Trophoblast cell (in vitro differentiated cells and primary cell): Measurements from ENCODE around the gene CHST9.

Experiments
- DNase-seq, 2 donors: peaks; one replicate each; pipeline ENCODE4 v3.0.0-alpha.2; 2016
- H2AFZ ChIP-seq: 2 replicates; pipeline ENCODE4 v1.6.1; 2013; ENCODE audit warnings: low read length, moderate library complexity, mild to moderate bottlenecking; ENCODE audit not compliant: insufficient read depth, poor library complexity
- H2AK5ac ChIP-seq: 2 replicates; pipeline ENCODE4 v1.6.1; 2013; ENCODE audit warnings: mild to moderate bottlenecking, low read length
- H2BK120ac ChIP-seq: 2 replicates; pipeline ENCODE4 v1.6.1; 2013; ENCODE audit warnings: low read length, mild to moderate bottlenecking, moderate library complexity; ENCODE audit not compliant: insufficient read depth, poor library complexity
- H2BK12ac ChIP-seq: 2 replicates; pipeline ENCODE4 v1.6.1; 2013; ENCODE audit warnings: mild to moderate bottlenecking, low read length, moderate library complexity
- H2BK5ac ChIP-seq: 2 replicates; pipeline ENCODE4 v1.6.1; 2013; ENCODE audit warnings: low read length, low read depth, moderate library complexity, mild to moderate bottlenecking; ENCODE audit not compliant: poor library complexity
- H3K14ac ChIP-seq: 2 replicates; pipeline ENCODE4 v1.6.1; 2013; ENCODE audit warnings: mild to moderate bottlenecking, low read length
- H3K18ac ChIP-seq: 2 replicates; pipeline ENCODE4 v1.6.1; 2013; ENCODE audit warnings: mild to moderate bottlenecking, low read length
- H3K23ac ChIP-seq: 2 replicates; pipeline ENCODE4 v1.6.1; 2013; ENCODE audit warnings: low read length
- H3K27ac ChIP-seq: 2 replicates; pipeline ENCODE4 v1.5.1; 2013; ENCODE audit warnings: low read depth, mild to moderate bottlenecking, inconsistent platforms, low read length, moderate library complexity
- H3K27me3 ChIP-seq: 2 replicates; pipeline ENCODE4 v1.6.1; 2013; ENCODE audit warnings: inconsistent platforms, mild to moderate bottlenecking, low read length, moderate library complexity; ENCODE audit not compliant: insufficient read depth
- H3K36me3 ChIP-seq, 2 experiments: 1 replicate in 1 of 2; 2 replicates in 1 of 2; pipeline ENCODE4 v1.6.1; 2013; ENCODE audit warnings: low read length in 2 of 2, mild to moderate bottlenecking in 2 of 2, moderate library complexity in 1 of 2; ENCODE audit not compliant: insufficient read depth in 2 of 2, control insufficient read depth in 1 of 2
- H3K4ac ChIP-seq: 2 replicates; pipeline ENCODE4 v1.6.1; 2013; ENCODE audit warnings: low read depth, mild to moderate bottlenecking, low read length, moderate library complexity
- H3K4me1 ChIP-seq, 2 experiments: 1 replicate in 1 of 2; 2 replicates in 1 of 2; pipeline ENCODE4 v1.6.1; 2013; ENCODE audit warnings: low read length in 2 of 2, mild to moderate bottlenecking in 2 of 2, moderate library complexity in 1 of 2; ENCODE audit not compliant: insufficient read depth in 2 of 2, control insufficient read depth in 1 of 2
- H3K4me2 ChIP-seq: 2 replicates; pipeline ENCODE4 v1.6.1; 2013; ENCODE audit warnings: inconsistent platforms, mild to moderate bottlenecking, low read length, moderate library complexity
- H3K4me3 ChIP-seq: 2 replicates; pipeline ENCODE4 v1.5.1; 2013; ENCODE audit warnings: mild to moderate bottlenecking, low read depth, low read length, inconsistent platforms
- H3K79me1 ChIP-seq: one replicate; pipeline ENCODE4 v1.6.1; 2013; ENCODE audit warnings: low read length
- H3K79me2 ChIP-seq: 2 replicates; pipeline ENCODE4 v1.6.1; 2013; ENCODE audit warnings: low read length, mild to moderate bottlenecking; ENCODE audit not compliant: control insufficient read depth, insufficient read depth, poor library complexity
- H3K9ac ChIP-seq: 2 replicates; pipeline ENCODE4 v1.6.1; 2013; ENCODE audit warnings: mild to moderate bottlenecking, low read length
- H3K9me3 ChIP-seq: 2 replicates; pipeline ENCODE4 v1.6.1; 2013; ENCODE audit warnings: low read depth, mild to moderate bottlenecking, control low read depth, inconsistent platforms, low read length; ENCODE audit not compliant: insufficient read depth
- H4K12ac ChIP-seq: 2 replicates; pipeline ENCODE4 v1.6.1; 2013; ENCODE audit warnings: low read depth, mild to moderate bottlenecking, low read length, moderate library complexity
- H4K8ac ChIP-seq: 2 replicates; pipeline ENCODE4 v1.6.1; 2013; ENCODE audit warnings: low read depth, mild to moderate bottlenecking, low read length, moderate library complexity
- H4K91ac ChIP-seq: one replicate; pipeline ENCODE4 v1.6.1; 2013; ENCODE audit warnings: low read depth, mild to moderate bottlenecking, low read length, moderate library complexity
- whole genome bisulfite sequencing: extraction: QIAGEN DNeasy Blood & Tissue Kit; methylation state at CpG from one replicate; pipeline ENCODE4 v1.1.7; 2013; ENCODE audit warnings: missing lambda C conversion rate; ENCODE audit not compliant: insufficient read length, insufficient coverage; ENCODE audit errors: extremely low coverage; 5-methylcytosine and 5-hydroxymethylcytosine counted together

CHST9 gene

GRCh38 chr18:27057519-27058234 lies 127.4 kb downstream of the CHST9 start:
- Histone ChIP-seq H3K18ac (no peak overlapping the region), H3K23ac (no peak overlapping the region), H3K27me3 (no peaks in the 10 kb centered on the region), H2BK120ac (no peak overlapping the region), H3K9ac (no peak overlapping the region), H4K91ac (no peak overlapping the region), H3K27ac (no peak overlapping the region), H3K36me3 (no peaks in the 10 kb centered on the region), H3K14ac (no peak overlapping the region), H3K4me3 (no peak overlapping the region), H2BK12ac (no peak overlapping the region), H2AK5ac (no peak overlapping the region), H2AFZ (no peak overlapping the region), H4K12ac (no peak overlapping the region), H3K4me1 (no peaks in the 10 kb centered on the region), H2BK5ac (no peak overlapping the region), H3K79me1 (no peaks in the 10 kb centered on the region), H3K4ac (no peak overlapping the region), H3K79me2 (no peaks in the 10 kb centered on the region), H3K4me2 (no peak overlapping the region), H4K8ac (no peak overlapping the region), H3K9me3 (no peaks in the 10 kb centered on the region)
- no peak for DNase-seq
- WGBS = no CpG with 5 or more reads among the region's 11 CpGs

GRCh38 chr18:27054926-27055325 lies 130.2 kb downstream of the CHST9 start:
- no peaks in the 10 kb centered on the region for H3K27me3 ChIP-seq
- no peak overlapping the region for H3K14ac ChIP-seq
- H3K4me3 ChIP-seq = no peak overlapping the region
- no peak for DNase-seq
- H4K12ac ChIP-seq = no peak overlapping the region
- H3K4ac ChIP-seq = no peak overlapping the region
- H3K4me2 ChIP-seq = no peak overlapping the region
- no peak overlapping the region for H2AK5ac ChIP-seq
- H3K36me3 ChIP-seq = no peaks in the 10 kb centered on the region
- no peak overlapping the region for H2BK12ac ChIP-seq
- H3K9ac ChIP-seq = no peak overlapping the region
- no peak overlapping the region for H2BK120ac ChIP-seq
- no CpG with 5 or more reads among the region's 3 CpGs for WGBS
- no peaks in the 10 kb centered on the region for H3K79me1 ChIP-seq
- no peak overlapping the region for H3K23ac ChIP-seq
- no peak overlapping the region for H4K91ac ChIP-seq
- no peak overlapping the region for H3K27ac ChIP-seq
- no peaks in the 10 kb centered on the region for H3K9me3 ChIP-seq
- no peak overlapping the region for H2BK5ac ChIP-seq
- H3K4me1 ChIP-seq = no peaks in the 10 kb centered on the region
- no peaks in the 10 kb centered on the region for H3K79me2 ChIP-seq
- no peak overlapping the region for H4K8ac ChIP-seq
- H3K18ac ChIP-seq = no peak overlapping the region
- no peak overlapping the region for H2AFZ ChIP-seq

GRCh38 chr18:27049969-27050368 lies 135.1 kb downstream of the CHST9 start:
- H2BK5ac ChIP-seq = no peak overlapping the region
- H3K27me3 ChIP-seq = no peaks in the 10 kb centered on the region
- no peaks in the 10 kb centered on the region for H3K79me1 ChIP-seq
- WGBS = no CpG with 5 or more reads among the region's 4 CpGs
- no peaks in the 10 kb centered on the region for H3K4me1 ChIP-seq
- no peaks in the 10 kb centered on the region for H3K79me2 ChIP-seq
- no peak overlapping the region for H2BK12ac ChIP-seq
- H3K4me3 ChIP-seq = no peak overlapping the region
- no peaks in the 10 kb centered on the region for H3K36me3 ChIP-seq
- H3K23ac ChIP-seq = no peak overlapping the region
- DNase-seq = no peak
- H2AK5ac ChIP-seq = no peak overlapping the region
- H3K4ac ChIP-seq = no peak overlapping the region
- no peak overlapping the region for H4K8ac ChIP-seq
- no peak overlapping the region for H4K12ac ChIP-seq
- H3K14ac ChIP-seq = no peak overlapping the region
- H3K4me2 ChIP-seq = no peak overlapping the region
- H3K18ac ChIP-seq = no peak overlapping the region
- H3K9ac ChIP-seq = no peak overlapping the region
- no peak overlapping the region for H2AFZ ChIP-seq
- H3K27ac ChIP-seq = no peak overlapping the region
- H3K9me3 ChIP-seq = no peaks in the 10 kb centered on the region
- no peak overlapping the region for H2BK120ac ChIP-seq
- H4K91ac ChIP-seq = no peak overlapping the region

- Histone ChIP-seq H2AFZ (no peak overlapping the region), H3K23ac (no peak overlapping the region), H3K79me2 (no peaks in the 10 kb centered on the region), H4K12ac (no peak overlapping the region), H3K4me3 (no peak overlapping the region), H2BK120ac (no peak overlapping the region), H3K4me1 (no peaks in the 10 kb centered on the region), H2AK5ac (no peak overlapping the region), H3K9me3 (no peaks in the 10 kb centered on the region), H3K9ac (no peak overlapping the region), H3K4ac (no peak overlapping the region), H3K14ac (no peak overlapping the region), H3K18ac (no peak overlapping the region), H4K8ac (no peak overlapping the region), H2BK12ac (no peak overlapping the region), H3K27ac (no peak overlapping the region), H3K36me3 (no peaks in the 10 kb centered on the region), H3K4me2 (no peak overlapping the region), H3K79me1 (no peaks in the 10 kb centered on the region), H3K27me3 (no peaks in the 10 kb centered on the region), H4K91ac (no peak overlapping the region), H2BK5ac (no peak overlapping the region)
- 100% methylated on average over 1 of the region's 3 CpGs for WGBS
- DNase-seq = no peak
These were observed 139.8 kb downstream of the CHST9 start for GRCh38 chr18:27045342-27045741.
